Progenitor cell of endocrine pancreas (in vitro differentiated cells): ENCODE results near the gene DNPEP. TPM values are rescaled to one million over a fixed set of nuclear protein-coding genes. Genes with fewer than 3 reads are reported as not detected.

Source experiments
- DNase-seq: peaks from one replicate; pipeline ENCODE4 v3.0.0; 2021; ENCODE audit warnings: low spot score; ENCODE audit not compliant: unreplicated experiment
- H3K27ac Mint-ChIP-seq: 2 replicates; pipeline ENCODE4 v1.8.0; 2021; ENCODE audit warnings: mild to moderate bottlenecking, moderate library complexity, mixed read lengths
- H3K27me3 Mint-ChIP-seq: 2 replicates; pipeline ENCODE4 v1.8.0; 2021; ENCODE audit warnings: mixed read lengths
- H3K36me3 Mint-ChIP-seq: 2 replicates; pipeline ENCODE4 v1.8.0; 2022; ENCODE audit warnings: mixed read lengths; ENCODE audit not compliant: insufficient read depth
- H3K4me1 Mint-ChIP-seq: 2 replicates; pipeline ENCODE4 v1.8.0; 2021; ENCODE audit warnings: low read depth, mixed read lengths
- H3K4me3 Mint-ChIP-seq: 2 replicates; pipeline ENCODE4 v1.8.0; 2021; ENCODE audit warnings: low read depth, mild to moderate bottlenecking, moderate library complexity, mixed read lengths
- H3K9me3 Mint-ChIP-seq: 2 replicates; pipeline ENCODE4 v1.8.0; 2021; ENCODE audit warnings: low read depth, mixed read lengths
- total RNA-seq: library from RNA; stranded (reverse); gene quantifications from 2 replicates; pipeline ENCODE4 v1.2.1, GENCODE V29; 2021
- TF ChIP-seq, protein P1 (sequence below): fragments of 200-600 bp; sonication (generic); IDR thresholded peaks from one replicate; pipeline ENCODE4 v1.5.0; 2021; ENCODE audit warnings: antibody characterized with exemption, mild to moderate bottlenecking; ENCODE audit not compliant: unreplicated experiment

DNPEP gene
- total RNA-seq, 1 donor from 2014 or later: 36.0 TPM

DNA sequence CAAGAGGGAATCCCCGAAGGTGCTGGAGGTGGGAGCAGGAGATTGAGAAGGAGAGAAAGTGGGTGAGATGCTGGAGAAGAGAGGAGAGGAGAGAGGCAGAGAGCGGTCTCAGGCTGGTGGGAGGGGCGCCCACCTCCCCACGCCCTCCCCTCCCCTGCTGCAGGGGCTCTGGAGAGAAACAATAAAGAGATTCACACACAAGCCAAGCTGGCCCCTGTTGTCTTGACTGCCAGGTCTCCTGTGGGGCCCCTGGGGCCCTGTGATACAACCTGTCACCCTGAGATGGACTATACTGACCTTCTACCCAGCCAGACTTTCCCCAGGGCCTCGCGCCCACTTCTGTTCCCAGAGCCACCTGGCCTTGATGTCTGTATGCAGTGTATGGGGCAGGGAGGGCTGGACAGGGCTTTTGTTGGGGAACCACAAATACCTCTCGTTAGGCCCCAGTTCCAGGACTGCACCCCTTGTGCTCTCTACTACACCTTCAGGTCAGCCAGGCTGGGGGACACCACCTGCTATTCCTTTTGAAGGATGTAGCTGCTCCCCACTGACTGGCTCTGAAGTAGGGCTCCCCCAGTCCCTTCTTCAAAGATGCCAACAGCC, 38.9 kb upstream of the DNPEP start:
- Mint-ChIP-seq H3K4me3 (no peak overlapping the region), H3K36me3 (no peaks in the 10 kb centered on the region), H3K4me1 (no peaks in the 10 kb centered on the region), H3K9me3 (no peaks in the 10 kb centered on the region), H3K27me3 (peaks cover 50% of the 10 kb centered on the region), H3K27ac (no peak overlapping the region)
- TF ChIP-seq, protein P1, sequence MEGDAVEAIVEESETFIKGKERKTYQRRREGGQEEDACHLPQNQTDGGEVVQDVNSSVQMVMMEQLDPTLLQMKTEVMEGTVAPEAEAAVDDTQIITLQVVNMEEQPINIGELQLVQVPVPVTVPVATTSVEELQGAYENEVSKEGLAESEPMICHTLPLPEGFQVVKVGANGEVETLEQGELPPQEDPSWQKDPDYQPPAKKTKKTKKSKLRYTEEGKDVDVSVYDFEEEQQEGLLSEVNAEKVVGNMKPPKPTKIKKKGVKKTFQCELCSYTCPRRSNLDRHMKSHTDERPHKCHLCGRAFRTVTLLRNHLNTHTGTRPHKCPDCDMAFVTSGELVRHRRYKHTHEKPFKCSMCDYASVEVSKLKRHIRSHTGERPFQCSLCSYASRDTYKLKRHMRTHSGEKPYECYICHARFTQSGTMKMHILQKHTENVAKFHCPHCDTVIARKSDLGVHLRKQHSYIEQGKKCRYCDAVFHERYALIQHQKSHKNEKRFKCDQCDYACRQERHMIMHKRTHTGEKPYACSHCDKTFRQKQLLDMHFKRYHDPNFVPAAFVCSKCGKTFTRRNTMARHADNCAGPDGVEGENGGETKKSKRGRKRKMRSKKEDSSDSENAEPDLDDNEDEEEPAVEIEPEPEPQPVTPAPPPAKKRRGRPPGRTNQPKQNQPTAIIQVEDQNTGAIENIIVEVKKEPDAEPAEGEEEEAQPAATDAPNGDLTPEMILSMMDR: no peak
- no peak for DNase-seq

DNA sequence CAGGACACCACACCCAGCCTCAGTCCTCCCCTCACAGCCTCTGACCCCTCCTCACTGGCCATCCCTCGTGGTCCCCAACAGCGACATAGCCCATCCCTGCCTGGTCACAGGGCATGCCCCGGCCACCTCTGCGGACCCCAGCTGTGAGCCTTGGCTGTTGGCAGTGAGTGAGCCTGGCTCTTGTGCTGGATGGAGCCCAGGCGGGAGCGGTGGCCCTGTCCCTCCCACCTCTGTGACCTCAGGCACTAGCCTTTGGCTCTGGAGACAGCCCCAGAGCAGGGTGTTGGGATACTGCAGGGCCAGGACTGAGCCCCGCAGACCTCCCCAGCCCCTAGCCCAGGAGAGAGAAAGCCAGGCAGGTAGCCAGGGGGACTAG, 38.3 kb upstream of the DNPEP start:
- no peaks in the 10 kb centered on the region for H3K4me1 Mint-ChIP-seq
- H3K36me3 Mint-ChIP-seq: no peaks in the 10 kb centered on the region
- H3K9me3 Mint-ChIP-seq: no peaks in the 10 kb centered on the region
- no peak overlapping the region for H3K27ac Mint-ChIP-seq
- H3K27me3 Mint-ChIP-seq: peaks cover 48% of the 10 kb centered on the region
- no peak for DNase-seq
- TF ChIP-seq, protein P1: no peak
- no peak overlapping the region for H3K4me3 Mint-ChIP-seq

DNA sequence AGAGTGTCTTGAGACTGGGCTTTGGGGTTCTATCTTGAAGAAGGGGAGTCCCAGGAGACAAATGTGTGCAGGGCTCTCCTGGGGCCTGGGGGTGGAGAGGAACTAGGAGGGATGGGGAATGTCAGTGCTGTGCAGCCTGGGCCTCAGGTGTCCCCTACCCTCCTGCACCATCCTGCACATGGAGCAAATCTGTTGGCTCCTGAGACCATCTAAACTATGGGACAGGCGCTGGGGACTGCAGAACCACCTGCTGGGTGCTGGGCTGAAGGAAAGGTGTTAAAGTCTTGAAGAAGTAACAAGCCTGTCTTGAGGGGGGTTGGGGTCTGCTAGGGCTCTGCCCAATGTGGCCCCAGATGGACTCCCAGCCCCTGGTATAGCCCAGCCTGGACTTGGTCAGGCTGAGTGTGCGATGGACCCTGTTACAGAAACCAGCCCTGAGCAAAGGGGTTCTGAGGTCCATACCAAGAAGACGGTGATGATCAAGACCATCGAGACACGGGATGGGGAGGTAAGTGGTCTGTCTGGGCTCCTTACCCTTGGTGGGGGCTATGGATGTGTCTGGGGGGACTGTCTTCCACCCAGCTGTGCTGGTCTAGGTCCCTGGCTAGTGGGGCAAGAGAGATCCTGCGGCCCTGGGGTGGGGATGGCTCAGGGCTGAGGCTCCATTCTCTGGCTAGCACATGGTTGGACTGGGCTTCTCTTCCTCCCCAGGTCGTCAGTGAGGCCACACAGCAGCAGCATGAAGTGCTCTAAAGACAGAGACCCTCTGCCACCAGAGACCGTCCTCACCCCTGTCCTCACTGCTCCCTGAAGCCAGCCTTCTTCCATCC, 37.7 kb upstream of the DNPEP start:
- Mint-ChIP-seq H3K4me1 (no peaks in the 10 kb centered on the region), H3K9me3 (no peaks in the 10 kb centered on the region), H3K4me3 (no peak overlapping the region), H3K36me3 (no peaks in the 10 kb centered on the region), H3K27ac (no peak overlapping the region), H3K27me3 (peaks cover 53% of the 10 kb centered on the region)
- no peak for DNase-seq
- TF ChIP-seq, protein P1: no peak

DNA sequence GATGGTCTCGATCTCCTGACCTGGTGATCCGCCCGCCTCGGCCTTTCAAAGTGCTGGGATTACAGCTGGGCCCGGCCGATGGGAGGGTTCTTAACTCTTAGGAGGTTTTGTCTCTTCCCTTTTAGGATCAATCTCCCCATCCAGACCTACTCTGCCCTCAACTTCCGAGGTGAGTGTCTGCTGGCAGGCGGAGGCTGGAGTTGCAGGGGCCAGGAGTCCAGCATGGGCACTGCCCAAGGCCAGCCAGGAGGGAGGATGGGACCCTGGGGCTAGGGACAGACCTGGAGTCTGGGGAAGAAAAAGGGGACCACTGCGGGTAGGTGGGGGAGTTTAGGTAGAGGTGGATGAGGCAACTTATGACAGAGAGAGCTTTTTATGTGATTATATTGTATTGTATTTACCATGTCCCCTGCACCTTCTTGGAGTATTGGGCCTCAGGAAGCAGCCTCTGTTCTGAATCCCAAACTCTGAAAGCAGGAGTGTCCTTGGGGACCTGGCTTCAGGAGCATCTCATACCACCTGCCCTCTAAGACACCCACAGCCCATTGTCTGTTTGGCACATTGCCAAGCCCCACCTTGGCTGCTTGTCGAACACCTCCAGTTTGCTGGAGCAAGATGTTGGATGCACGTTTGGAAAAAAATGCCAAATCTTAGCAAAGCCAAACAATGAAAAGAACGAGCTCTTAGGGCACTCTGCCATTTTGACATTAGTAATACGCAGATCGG, 36.1 kb upstream of the DNPEP start:
- no peak overlapping the region for H3K4me3 Mint-ChIP-seq
- DNase-seq: no peak

DNA sequence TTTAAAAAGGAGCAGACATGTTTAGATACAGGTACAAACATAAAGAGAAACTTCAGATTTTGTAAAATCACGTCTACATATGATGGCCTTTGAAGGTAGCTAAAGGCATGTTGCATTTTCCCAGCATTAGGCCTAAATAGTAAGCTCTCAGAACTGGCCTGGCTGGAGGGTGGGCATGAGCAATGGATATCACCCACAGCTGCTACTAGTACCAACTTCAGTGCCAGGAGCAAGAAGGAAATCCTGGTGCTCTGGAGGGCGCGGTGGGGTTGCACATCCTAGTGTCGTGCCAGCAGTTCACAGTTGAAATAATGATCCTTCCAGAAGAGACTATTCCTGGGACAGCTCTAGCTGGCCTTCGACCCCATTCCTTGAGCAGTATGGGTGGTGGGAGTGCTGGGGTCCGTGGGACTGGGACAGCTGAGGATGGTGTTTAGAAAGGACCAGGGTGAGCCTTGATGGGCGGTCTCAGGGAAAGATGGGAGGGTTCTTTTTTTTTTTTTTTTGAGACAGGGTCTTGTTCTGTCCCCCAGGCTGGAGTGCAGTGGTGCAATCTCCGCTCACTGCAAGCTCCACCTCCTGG, 35.3 kb upstream of the DNPEP start:
- Mint-ChIP-seq H3K36me3 (no peaks in the 10 kb centered on the region), H3K27me3 (peaks cover 59% of the 10 kb centered on the region), H3K4me3 (no peak overlapping the region), H3K4me1 (no peaks in the 10 kb centered on the region), H3K9me3 (no peaks in the 10 kb centered on the region), H3K27ac (no peak overlapping the region)
- TF ChIP-seq, protein P1: no peak
- no peak for DNase-seq

More for the DNA sequence above, 36.1 kb upstream of the DNPEP start:
- Mint-ChIP-seq H3K4me1 (no peaks in the 10 kb centered on the region), H3K9me3 (no peaks in the 10 kb centered on the region), H3K27ac (no peak overlapping the region), H3K27me3 (peaks cover 61% of the 10 kb centered on the region), H3K36me3 (no peaks in the 10 kb centered on the region)
- TF ChIP-seq, protein P1: no peak
